Prostate gland (tissue), 2 donors: Measurements from ENCODE around the gene KRT77.

Experiments used
- POLR2A ChIP-seq: fragments of 450-650 bp; IDR thresholded peaks from one replicate; pipeline ENCODE4 v1.6.1; 2016; ENCODE audit warnings: antibody characterized with exemption, mild to moderate bottlenecking
- POLR2AphosphoS5 ChIP-seq: sonication (generic); formaldehyde crosslinking; IDR thresholded peaks from one replicate; pipeline ENCODE4 v1.6.1; 2017; ENCODE audit warnings: antibody characterized with exemption
- TF ChIP-seq, protein P1 (sequence below), 4 experiments: fragments of 200-600 bp in 2 of 4; fragments of 450-650 bp in 2 of 4; sonication (generic) in 2 of 4; IDR thresholded peaks; 1 replicate in 3 of 4; 2 replicates in 1 of 4; pipeline ENCODE4 v1.5.1; 2016 to 2019; ENCODE audit warnings: antibody characterized with exemption in 4 of 4, mild to moderate bottlenecking in 2 of 4, moderate library complexity in 2 of 4

DNA sequence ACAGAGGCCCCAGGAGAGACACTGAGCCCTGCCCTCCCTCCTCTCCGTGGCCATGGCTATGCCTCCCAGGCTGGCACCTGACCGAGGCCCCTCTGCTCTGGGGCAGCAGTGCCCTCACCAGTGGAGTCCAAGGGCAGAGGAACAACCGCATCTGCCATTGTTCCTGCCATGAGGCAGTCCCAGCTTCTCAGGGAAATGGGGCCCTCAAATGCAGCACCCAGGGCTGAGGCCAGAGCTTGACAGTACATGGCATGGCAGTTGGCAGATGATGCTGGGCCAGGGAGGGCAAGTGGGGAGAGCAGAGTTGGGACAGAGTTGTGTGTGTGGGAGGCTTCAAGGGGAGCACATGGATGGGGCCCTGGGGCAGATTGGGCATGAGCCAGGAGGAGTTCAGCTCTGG is 21.1 kb upstream of the KRT77 start:
- TF ChIP-seq POLR2A (no peak), POLR2AphosphoS5 (no peak)
- TF ChIP-seq, protein P1, sequence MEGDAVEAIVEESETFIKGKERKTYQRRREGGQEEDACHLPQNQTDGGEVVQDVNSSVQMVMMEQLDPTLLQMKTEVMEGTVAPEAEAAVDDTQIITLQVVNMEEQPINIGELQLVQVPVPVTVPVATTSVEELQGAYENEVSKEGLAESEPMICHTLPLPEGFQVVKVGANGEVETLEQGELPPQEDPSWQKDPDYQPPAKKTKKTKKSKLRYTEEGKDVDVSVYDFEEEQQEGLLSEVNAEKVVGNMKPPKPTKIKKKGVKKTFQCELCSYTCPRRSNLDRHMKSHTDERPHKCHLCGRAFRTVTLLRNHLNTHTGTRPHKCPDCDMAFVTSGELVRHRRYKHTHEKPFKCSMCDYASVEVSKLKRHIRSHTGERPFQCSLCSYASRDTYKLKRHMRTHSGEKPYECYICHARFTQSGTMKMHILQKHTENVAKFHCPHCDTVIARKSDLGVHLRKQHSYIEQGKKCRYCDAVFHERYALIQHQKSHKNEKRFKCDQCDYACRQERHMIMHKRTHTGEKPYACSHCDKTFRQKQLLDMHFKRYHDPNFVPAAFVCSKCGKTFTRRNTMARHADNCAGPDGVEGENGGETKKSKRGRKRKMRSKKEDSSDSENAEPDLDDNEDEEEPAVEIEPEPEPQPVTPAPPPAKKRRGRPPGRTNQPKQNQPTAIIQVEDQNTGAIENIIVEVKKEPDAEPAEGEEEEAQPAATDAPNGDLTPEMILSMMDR (IDR thresholded peaks at IDR 0.05): no peak
